ENCODE results near the gene ITPRID2. TPM values are rescaled to one million over a fixed set of nuclear protein-coding genes. Genes with fewer than 3 reads are reported as not detected.

ITPRID2 gene
- total and polyA plus RNA-seq, 10 of the 15 experiments (the other 5 are each of a cell fraction or from before 2014, with no cell fraction given) = 4.7 to 23.7 (median 13.1) TPM

- H3K36me3 ChIP-seq (ENCODE audit: control insufficient read depth in 2 of 2, insufficient read depth in 2 of 2, low read length in 1 of 2) = no peaks in the 10 kb centered on the region
- no peak for TF ChIP-seq ATF3 (IDR thresholded peaks at IDR 0.05; ENCODE audit: borderline replicate concordance, extremely low read depth, low read depth, low read length)
- no peak for TF ChIP-seq NBN (IDR thresholded peaks at IDR 0.05)
- TF ChIP-seq PBX3 (IDR thresholded peaks at IDR 0.05; ENCODE audit: insufficient replicate concordance, low read depth, low read length) = no peak
- no peak for TF ChIP-seq SREBF2 (IDR thresholded peaks at IDR 0.05; ENCODE audit: low read length)
- TF ChIP-seq IRF4 (IDR thresholded peaks at IDR 0.05; ENCODE audit: low read depth, low read length) = no peak
- TF ChIP-seq EED (IDR thresholded peaks at IDR 0.05; ENCODE audit: low read depth) = no peak
- TF ChIP-seq HDGF (IDR thresholded peaks at IDR 0.05) = no peak
- H3K9me3 ChIP-seq (replicated peaks; ENCODE audit: control insufficient read depth, insufficient read depth, low read length) = no peaks in the 10 kb centered on the region
- intact Hi-C loops (cut with micrococcal nuclease; ENCODE audit: unreplicated experiment) = no loop called here
- BruUV-seq (replicated peaks) = no TSS peak
- in situ Hi-C loops (cut with MboI) = no loop called here
- no peak for FAIRE-seq
- CTCF ChIA-PET = interaction anchor here (1.2 to 1.9 kb wide), 2 partner anchors 10 to 17 kb away, joined by 3 to 7 read pairs; no protein-coding TSS in a partner anchor
- DNase-seq (ENCODE audit: low read depth, low spot score) = no peak
- SMC1A ChIA-PET (ENCODE audit: uncharacterized antibody, unreplicated experiment) = interaction anchor here (0.6 to 2.0 kb wide), 4 partner anchors 16 to 742 kb away, joined by 3 to 4 read pairs (median 3); no protein-coding TSS in a partner anchor
- no peak overlapping the region for H3K9ac ChIP-seq (ENCODE audit: control insufficient read depth, insufficient read depth, low read length)
- no peak overlapping the region for H3K4me3 ChIP-seq
- no peak overlapping the region for H3K27ac ChIP-seq (ENCODE audit: control insufficient read depth, insufficient read depth)
- ATAC-seq = no peak
- H3K4me2 ChIP-seq (ENCODE audit: control insufficient read depth, insufficient read depth) = no peak overlapping the region
- no peaks in the 10 kb centered on the region for H3K4me1 ChIP-seq (ENCODE audit: control insufficient read depth, insufficient read depth, low read length)
- H3K27me3 ChIP-seq (replicated peaks in 1 of 2; ENCODE audit: control insufficient read depth in 2 of 2, insufficient read depth in 2 of 2, low read length in 1 of 2) = no peaks in the 10 kb centered on the region
- RAD21 ChIA-PET (ENCODE audit: unreplicated experiment) = no interaction called here
- H4K20me1 ChIP-seq (ENCODE audit: control insufficient read depth, insufficient read depth) = no peaks in the 10 kb centered on the region
- H2AFZ ChIP-seq (ENCODE audit: control insufficient read depth, low read depth, low read length) = no peak overlapping the region
- POLR2A ChIA-PET = interaction anchor here (0.6 kb wide), 1 partner anchor 471 kb away, joined by 3 read pairs; no protein-coding TSS in a partner anchor
- 33% methylated on average over 2 of the region's 2 CpGs for WGBS (ENCODE audit: insufficient coverage, insufficient replicate concordance, low lambda C conversion rate, missing lambda C conversion rate)
- no peaks in the 10 kb centered on the region for H3K79me2 ChIP-seq (ENCODE audit: control insufficient read depth, insufficient read depth, low read length)
Measured at GRCh38 chr2:181937473-181937872, 45.9 kb downstream of the ITPRID2 start.
